IMR-90 (cell line): ENCODE results near the gene MPL. TPM values are rescaled to one million over a fixed set of nuclear protein-coding genes. Genes with fewer than 3 reads are reported as not detected.

ENCODE experiments used
- ATAC-seq: fragments of 200-7000 bp; cut with Tn5 transposase; 2 replicates; pipeline ENCODE4 v1.9.1; 2020; ENCODE audit warnings: low read depth, mild to moderate bottlenecking, moderate library complexity
- BruUV-seq: library from RNA; stranded (reverse); fragments of 400-500 nt; replicated peaks from 2 replicates; lab custom pipeline; 2021; lab: Mats Ljungman, UMichigan
- CTCF ChIA-PET: fragments of 300-600 bp; formaldehyde crosslinking; extraction: SDS; loops from one replicate; lab custom pipeline; 2021; ENCODE audit warnings: antibody characterized with exemption; lab: Yijun Ruan, JAX
- POLR2A ChIA-PET: fragments of 300-600 bp; sonication (Branson Sonifier 250); formaldehyde crosslinking; loops from one replicate; lab custom pipeline; 2022; ENCODE audit warnings: antibody characterized with exemption; ENCODE audit not compliant: unreplicated experiment; lab: Charles Lee
- DNase-seq: peaks from one replicate; pipeline ENCODE4 v3.0.0; 2013
- H2AFZ ChIP-seq: replicated peaks from 2 replicates; pipeline ENCODE3; 2013; ENCODE audit warnings: low read length, mild to moderate bottlenecking; ENCODE audit not compliant: poor library complexity
- H2AK5ac ChIP-seq: 2 replicates; pipeline ENCODE4 v1.6.1; 2013; ENCODE audit warnings: low read depth, low read length, inconsistent platforms
- H2AK9ac ChIP-seq: replicated peaks from 2 replicates; pipeline ENCODE3; 2013; ENCODE audit warnings: mild to moderate bottlenecking, low read depth, low read length, moderate library complexity; ENCODE audit not compliant: poor library complexity
- H2BK120ac ChIP-seq: 2 replicates; pipeline ENCODE4 v1.6.1; 2013; ENCODE audit warnings: low read depth, low read length, inconsistent platforms
- H2BK15ac ChIP-seq: 3 replicates; pipeline ENCODE4 v1.6.1; 2013; ENCODE audit warnings: low read depth, low read length, inconsistent platforms
- H2BK20ac ChIP-seq: 2 replicates; pipeline ENCODE4 v1.6.1; 2013; ENCODE audit warnings: low read depth, mild to moderate bottlenecking, inconsistent platforms, low read length, moderate library complexity
- H2BK5ac ChIP-seq: 2 replicates; pipeline ENCODE4 v1.6.1; 2013; ENCODE audit warnings: mild to moderate bottlenecking, low read depth, low read length, inconsistent platforms; ENCODE audit not compliant: poor library complexity, severe bottlenecking
- H3K14ac ChIP-seq: replicated peaks from 2 replicates; pipeline ENCODE4 v1.6.1; 2013; ENCODE audit warnings: low read depth, low read length, inconsistent platforms
- H3K18ac ChIP-seq: 2 replicates; pipeline ENCODE4 v1.6.1; 2013; ENCODE audit warnings: low read depth, low read length, control low read depth
- H3K23ac ChIP-seq: 2 replicates; pipeline ENCODE4 v1.6.1; 2013; ENCODE audit warnings: low read depth, low read length, inconsistent platforms
- H3K27ac ChIP-seq: 2 replicates; pipeline ENCODE4 v1.5.1; 2013; ENCODE audit warnings: mild to moderate bottlenecking, control low read depth, low read length; ENCODE audit not compliant: insufficient read depth
- H3K27me3 ChIP-seq: 2 replicates; pipeline ENCODE4 v1.6.1; 2013; ENCODE audit warnings: low read length; ENCODE audit not compliant: control insufficient read depth, insufficient read depth
- H3K36me3 ChIP-seq: 2 replicates; pipeline ENCODE4 v1.6.1; 2013; ENCODE audit warnings: low read length, mixed read lengths; ENCODE audit not compliant: control insufficient read depth, insufficient read depth
- H3K4ac ChIP-seq: 2 replicates; pipeline ENCODE4 v1.6.1; 2013; ENCODE audit warnings: low read depth, low read length, inconsistent platforms
- H3K4me1 ChIP-seq: 2 replicates; pipeline ENCODE4 v1.6.1; 2013; ENCODE audit warnings: low read length, mixed read lengths; ENCODE audit not compliant: control insufficient read depth, insufficient read depth
- H3K4me2 ChIP-seq: 2 replicates; pipeline ENCODE4 v1.6.1; 2013; ENCODE audit warnings: low read depth, mild to moderate bottlenecking, control low read depth, low read length, moderate library complexity
- H3K4me3 ChIP-seq: 2 replicates; pipeline ENCODE4 v1.5.1; 2013; ENCODE audit warnings: low read depth, mild to moderate bottlenecking, control low read depth, low read length, moderate library complexity; ENCODE audit not compliant: insufficient read depth
- H3K56ac ChIP-seq: 2 replicates; pipeline ENCODE4 v1.6.1; 2013; ENCODE audit warnings: low read length, inconsistent platforms; ENCODE audit not compliant: insufficient read depth; ENCODE audit errors: extremely low read depth
- H3K79me1 ChIP-seq, 2 experiments: 2 replicates each; pipeline ENCODE4 v1.6.1; 2013; ENCODE audit warnings: low read length in 2 of 2, inconsistent platforms in 1 of 2, low read depth in 1 of 2
- H3K9ac ChIP-seq: 2 replicates; pipeline ENCODE4 v1.6.1; 2013; ENCODE audit warnings: low read depth, low read length, control low read depth
- H3K9me1 ChIP-seq: 2 replicates; pipeline ENCODE4 v1.6.1; 2013; ENCODE audit warnings: low read length, inconsistent platforms; ENCODE audit not compliant: insufficient read depth
- H3K9me3 ChIP-seq: 2 replicates; pipeline ENCODE4 v1.6.1; 2013; ENCODE audit warnings: low read length; ENCODE audit not compliant: control insufficient read depth, insufficient read depth
- H4K20me1 ChIP-seq: 2 replicates; pipeline ENCODE4 v1.6.1; 2013; ENCODE audit warnings: low read length, inconsistent platforms; ENCODE audit not compliant: insufficient read depth
- H4K5ac ChIP-seq: 2 replicates; pipeline ENCODE4 v1.6.1; 2013; ENCODE audit warnings: mild to moderate bottlenecking, low read depth, low read length, control low read depth
- H4K8ac ChIP-seq, 2 experiments: 2 replicates each; pipeline ENCODE4 v1.6.1; 2013; ENCODE audit warnings: low read depth in 2 of 2, low read length in 2 of 2, control low read depth in 1 of 2, inconsistent platforms in 1 of 2
- H4K91ac ChIP-seq: 2 replicates; pipeline ENCODE4 v1.6.1; 2013; ENCODE audit warnings: low read depth, low read length, inconsistent platforms; ENCODE audit not compliant: insufficient read depth
- CEBPB ChIP-seq: IDR thresholded peaks from 2 replicates; pipeline ENCODE4 v1.6.1; 2012; ENCODE audit warnings: low read depth, low read length, improper control_type of control experiment
- CHD1 ChIP-seq: IDR thresholded peaks from 2 replicates; pipeline ENCODE4 v1.6.1; 2012; ENCODE audit warnings: low read depth, low read length, improper control_type of control experiment
- FOS ChIP-seq: fragments of 150-350 bp; IDR thresholded peaks from 2 replicates; pipeline ENCODE4 v1.6.1; 2016; ENCODE audit warnings: low read depth, low read length
- MAFK ChIP-seq: IDR thresholded peaks from 2 replicates; pipeline ENCODE4 v1.6.1; 2012; ENCODE audit warnings: low read depth, low read length, improper control_type of control experiment
- MAZ ChIP-seq: IDR thresholded peaks from 2 replicates; pipeline ENCODE4 v1.6.1; 2012; ENCODE audit warnings: low read depth, mild to moderate bottlenecking, low read length, improper control_type of control experiment, moderate library complexity, borderline replicate concordance
- MXI1 ChIP-seq: IDR thresholded peaks from 2 replicates; pipeline ENCODE4 v1.6.1; 2012; ENCODE audit warnings: low read depth, mild to moderate bottlenecking, low read length, moderate library complexity, borderline replicate concordance
- NFE2L2 ChIP-seq: fragments of 150-350 bp; IDR thresholded peaks from 2 replicates; pipeline ENCODE4 v1.6.1; 2016; ENCODE audit warnings: low read depth, mild to moderate bottlenecking, low read length
- RAD21 ChIP-seq: IDR thresholded peaks from 2 replicates; pipeline ENCODE4 v1.6.1; 2012; ENCODE audit warnings: low read length, improper control_type of control experiment
- RCOR1 ChIP-seq: IDR thresholded peaks from 2 replicates; pipeline ENCODE4 v1.6.1; 2012; ENCODE audit warnings: mild to moderate bottlenecking, low read length, improper control_type of control experiment; ENCODE audit not compliant: insufficient replicate concordance
- SMC3 ChIP-seq: fragments of 150-350 bp; IDR thresholded peaks from 2 replicates; pipeline ENCODE4 v1.6.1; 2016; ENCODE audit warnings: low read depth, mild to moderate bottlenecking, antibody characterized with exemption, low read length, moderate library complexity
- WGBS, 2 experiments: methylation state at CpG; one replicate each; pipeline versions ENCODE4 v1.1.5 to v1.1.7; 2013; ENCODE audit warnings: missing lambda C conversion rate in 2 of 2; ENCODE audit not compliant: insufficient read length in 1 of 2; ENCODE audit errors: extremely low coverage in 2 of 2; 5-methylcytosine and 5-hydroxymethylcytosine counted together
- dilution Hi-C: fragments of 300-500 bp; cut with HindIII; formaldehyde crosslinking; loops from one replicate; pipeline ENCODE4 v1.14.3; 2018; ENCODE audit warnings: low sequenced_read_pairs; ENCODE audit not compliant: unreplicated experiment
- in situ Hi-C: fragments of 300-500 bp; cut with MboI; formaldehyde crosslinking; loops from 3 replicates; pipeline ENCODE4 v1.14.3; 2019; ENCODE audit warnings: low sequenced_read_pairs, inconsistent platforms, mixed read lengths
- intact Hi-C: fragments of 100-400 bp; cut with micrococcal nuclease; formaldehyde crosslinking; loops from 2 replicates; pipeline ENCODE4 v1.10.0; 2022
- polyA plus RNA-seq, 3 experiments: library from polyadenylated mRNA; depleted of rRNA; stranded (reverse); fragments of >200 nt; gene quantifications; 2 replicates each; pipeline ENCODE4 v1.2.3, GENCODE V29; 2012; ENCODE audit warnings: low replicate concordance in 1 of 3
- total RNA-seq: library from RNA; depleted of rRNA; stranded (reverse); fragments of >200 nt; gene quantifications from 2 replicates; pipeline ENCODE4 v1.2.3, GENCODE V29; 2012
- TF ChIP-seq, protein P1 (sequence below): fragments of 150-350 bp; IDR thresholded peaks from 2 replicates; pipeline ENCODE4 v1.6.1; 2017; ENCODE audit warnings: mild to moderate bottlenecking, antibody characterized with exemption, low read length, low read depth
- TF ChIP-seq, protein P2 (sequence below): fragments of 150-350 bp; IDR thresholded peaks from 2 replicates; pipeline ENCODE4 v1.6.1; 2016; ENCODE audit warnings: low read depth, mild to moderate bottlenecking, low read length, moderate library complexity, borderline replicate concordance
- TF ChIP-seq, protein P3 (sequence below): conservative IDR thresholded peaks from 2 replicates; pipeline ENCODE4 v1.5.1; 2012; ENCODE audit warnings: mild to moderate bottlenecking, low read depth, low read length, improper control_type of control experiment

The MPL gene
- total and polyA plus RNA-seq, 2 of the 4 experiments (the other 2 are of a cell fraction), result 0.12 TPM; not detected in 1

- peaks cover 10% of the 10 kb centered on the region for H3K4me1 ChIP-seq
- H4K20me1 ChIP-seq, result no peaks in the 10 kb centered on the region
- ChIA-PET POLR2A (no interaction called here), CTCF (no interaction called here)
- H2BK5ac ChIP-seq, result no peak overlapping the region
- H3K56ac ChIP-seq, result no peak overlapping the region
- H2AK9ac ChIP-seq, result no peak overlapping the region
- DNase-seq (no peak), ATAC-seq (peak; percentile 21)
- H3K14ac ChIP-seq, result no peak overlapping the region
- no peak overlapping the region for H3K4me3 ChIP-seq
- H3K27me3 ChIP-seq, result no peaks in the 10 kb centered on the region
- H3K23ac ChIP-seq, result no peak overlapping the region
- H2AFZ ChIP-seq, result no peak overlapping the region
- no peak overlapping the region for H2AK5ac ChIP-seq
- no peak overlapping the region for H2BK120ac ChIP-seq
- no peak overlapping the region for H4K8ac ChIP-seq
- dilution Hi-C loops, result no loop called here
- H3K27ac ChIP-seq, result no peak overlapping the region
- H3K79me1 ChIP-seq, result no peaks in the 10 kb centered on the region
- H3K9ac ChIP-seq, result no peak overlapping the region
- H2BK15ac ChIP-seq, result no peak overlapping the region
- intact Hi-C loops, result no loop called here
- H3K4me2 ChIP-seq, result no peak overlapping the region
- BruUV-seq, result no TSS peak
- H3K9me1 ChIP-seq, result peaks cover 3% of the 10 kb centered on the region; the same call in 1 of the 2 replicates
- H4K5ac ChIP-seq, result no peak overlapping the region
- H3K4ac ChIP-seq, result no peak overlapping the region
- H3K36me3 ChIP-seq, result no peaks in the 10 kb centered on the region
- H3K9me3 ChIP-seq, result no peaks in the 10 kb centered on the region
- H4K91ac ChIP-seq, result no peak overlapping the region
- WGBS, 2 experiments, result no CpG with 5 or more reads among the region's 1 CpG
- H2BK20ac ChIP-seq, result no peak overlapping the region
- H3K18ac ChIP-seq, result no peak overlapping the region
- no peak for TF ChIP-seq CEBPB
- TF ChIP-seq, protein P1, sequence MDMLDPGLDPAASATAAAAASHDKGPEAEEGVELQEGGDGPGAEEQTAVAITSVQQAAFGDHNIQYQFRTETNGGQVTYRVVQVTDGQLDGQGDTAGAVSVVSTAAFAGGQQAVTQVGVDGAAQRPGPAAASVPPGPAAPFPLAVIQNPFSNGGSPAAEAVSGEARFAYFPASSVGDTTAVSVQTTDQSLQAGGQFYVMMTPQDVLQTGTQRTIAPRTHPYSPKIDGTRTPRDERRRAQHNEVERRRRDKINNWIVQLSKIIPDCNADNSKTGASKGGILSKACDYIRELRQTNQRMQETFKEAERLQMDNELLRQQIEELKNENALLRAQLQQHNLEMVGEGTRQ, result no peak
- no peak for TF ChIP-seq MAFK
- TF ChIP-seq, protein P2, sequence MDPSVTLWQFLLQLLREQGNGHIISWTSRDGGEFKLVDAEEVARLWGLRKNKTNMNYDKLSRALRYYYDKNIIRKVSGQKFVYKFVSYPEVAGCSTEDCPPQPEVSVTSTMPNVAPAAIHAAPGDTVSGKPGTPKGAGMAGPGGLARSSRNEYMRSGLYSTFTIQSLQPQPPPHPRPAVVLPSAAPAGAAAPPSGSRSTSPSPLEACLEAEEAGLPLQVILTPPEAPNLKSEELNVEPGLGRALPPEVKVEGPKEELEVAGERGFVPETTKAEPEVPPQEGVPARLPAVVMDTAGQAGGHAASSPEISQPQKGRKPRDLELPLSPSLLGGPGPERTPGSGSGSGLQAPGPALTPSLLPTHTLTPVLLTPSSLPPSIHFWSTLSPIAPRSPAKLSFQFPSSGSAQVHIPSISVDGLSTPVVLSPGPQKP, result no peak
- TF ChIP-seq RAD21, result no peak
- TF ChIP-seq CHD1, result no peak
- TF ChIP-seq RCOR1, result no peak
- no peak for TF ChIP-seq SMC3
- TF ChIP-seq, protein P3, sequence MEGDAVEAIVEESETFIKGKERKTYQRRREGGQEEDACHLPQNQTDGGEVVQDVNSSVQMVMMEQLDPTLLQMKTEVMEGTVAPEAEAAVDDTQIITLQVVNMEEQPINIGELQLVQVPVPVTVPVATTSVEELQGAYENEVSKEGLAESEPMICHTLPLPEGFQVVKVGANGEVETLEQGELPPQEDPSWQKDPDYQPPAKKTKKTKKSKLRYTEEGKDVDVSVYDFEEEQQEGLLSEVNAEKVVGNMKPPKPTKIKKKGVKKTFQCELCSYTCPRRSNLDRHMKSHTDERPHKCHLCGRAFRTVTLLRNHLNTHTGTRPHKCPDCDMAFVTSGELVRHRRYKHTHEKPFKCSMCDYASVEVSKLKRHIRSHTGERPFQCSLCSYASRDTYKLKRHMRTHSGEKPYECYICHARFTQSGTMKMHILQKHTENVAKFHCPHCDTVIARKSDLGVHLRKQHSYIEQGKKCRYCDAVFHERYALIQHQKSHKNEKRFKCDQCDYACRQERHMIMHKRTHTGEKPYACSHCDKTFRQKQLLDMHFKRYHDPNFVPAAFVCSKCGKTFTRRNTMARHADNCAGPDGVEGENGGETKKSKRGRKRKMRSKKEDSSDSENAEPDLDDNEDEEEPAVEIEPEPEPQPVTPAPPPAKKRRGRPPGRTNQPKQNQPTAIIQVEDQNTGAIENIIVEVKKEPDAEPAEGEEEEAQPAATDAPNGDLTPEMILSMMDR, result no peak
- no peak for TF ChIP-seq MAZ
- TF ChIP-seq MXI1, result no peak
- no peak for TF ChIP-seq FOS
- no peak for TF ChIP-seq NFE2L2
- in situ Hi-C loops, result no loop called here
Observed at GRCh38 chr1:43296207-43296606, 41.4 kb upstream of the MPL start.
